ENCODE results near the gene METTL21C. TPM values are rescaled to one million over a fixed set of nuclear protein-coding genes. Genes with fewer than 3 reads are reported as not detected.

The METTL21C gene
- total RNA-seq, 1 experiment from 2014 or later: not detected

GRCh38 chr13:102708991-102709390, 14.1 kb upstream of the METTL21C start:
- H3K27ac ChIP-seq (ENCODE audit: low read length): no peak overlapping the region
- BruUV-seq (replicated peaks): no TSS peak
- H3K9ac ChIP-seq (ENCODE audit: low read length): no peak overlapping the region
- H3K79me2 ChIP-seq (ENCODE audit: low read length): no peaks in the 10 kb centered on the region
- H3K9me2 ChIP-seq (replicated peaks; ENCODE audit: low read length): no peaks in the 10 kb centered on the region
- H3K4me3 ChIP-seq (ENCODE audit: low read length): no peak overlapping the region
- ATAC-seq (no peak), DNase-seq (no peak)
- ChIA-PET POLR2A (ENCODE audit: unreplicated experiment) (no interaction called here), CTCF (no interaction called here)
- H3K9me3 ChIP-seq (ENCODE audit: low read length): no peaks in the 10 kb centered on the region
- H3K27me3 ChIP-seq (ENCODE audit: low read length): no peaks in the 10 kb centered on the region
- intact Hi-C loops (cut with micrococcal nuclease): loop anchor here (5.0 kb wide), 2 partner anchors 57 to 112 kb away; partner anchors contain the start of gene TPP2
- TF ChIP-seq EZH2 (IDR thresholded peaks at IDR 0.05; ENCODE audit: low read length, unreplicated experiment): no peak
- no peak for TF ChIP-seq EZH2phosphoT487 (IDR thresholded peaks at IDR 0.05; ENCODE audit: borderline replicate concordance, low read length)
- TF ChIP-seq, protein P1, sequence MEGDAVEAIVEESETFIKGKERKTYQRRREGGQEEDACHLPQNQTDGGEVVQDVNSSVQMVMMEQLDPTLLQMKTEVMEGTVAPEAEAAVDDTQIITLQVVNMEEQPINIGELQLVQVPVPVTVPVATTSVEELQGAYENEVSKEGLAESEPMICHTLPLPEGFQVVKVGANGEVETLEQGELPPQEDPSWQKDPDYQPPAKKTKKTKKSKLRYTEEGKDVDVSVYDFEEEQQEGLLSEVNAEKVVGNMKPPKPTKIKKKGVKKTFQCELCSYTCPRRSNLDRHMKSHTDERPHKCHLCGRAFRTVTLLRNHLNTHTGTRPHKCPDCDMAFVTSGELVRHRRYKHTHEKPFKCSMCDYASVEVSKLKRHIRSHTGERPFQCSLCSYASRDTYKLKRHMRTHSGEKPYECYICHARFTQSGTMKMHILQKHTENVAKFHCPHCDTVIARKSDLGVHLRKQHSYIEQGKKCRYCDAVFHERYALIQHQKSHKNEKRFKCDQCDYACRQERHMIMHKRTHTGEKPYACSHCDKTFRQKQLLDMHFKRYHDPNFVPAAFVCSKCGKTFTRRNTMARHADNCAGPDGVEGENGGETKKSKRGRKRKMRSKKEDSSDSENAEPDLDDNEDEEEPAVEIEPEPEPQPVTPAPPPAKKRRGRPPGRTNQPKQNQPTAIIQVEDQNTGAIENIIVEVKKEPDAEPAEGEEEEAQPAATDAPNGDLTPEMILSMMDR (conservative IDR thresholded peaks at IDR 0.05; ENCODE audit: low read depth, low read length): no peak
- peaks cover 36% of the 10 kb centered on the region for H3K4me1 ChIP-seq (ENCODE audit: insufficient read depth, low read length)
- H4K20me1 ChIP-seq (ENCODE audit: low read length): no peaks in the 10 kb centered on the region
- no peaks in the 10 kb centered on the region for H3K36me3 ChIP-seq (ENCODE audit: low read depth, low read length)
- no peak overlapping the region for H3K4me2 ChIP-seq (ENCODE audit: low read length)
- no peak overlapping the region for H2AFZ ChIP-seq (ENCODE audit: low read length)
- H3F3A ChIP-seq (ENCODE audit: low read length, unreplicated experiment): no peaks in the 10 kb centered on the region

DNA sequence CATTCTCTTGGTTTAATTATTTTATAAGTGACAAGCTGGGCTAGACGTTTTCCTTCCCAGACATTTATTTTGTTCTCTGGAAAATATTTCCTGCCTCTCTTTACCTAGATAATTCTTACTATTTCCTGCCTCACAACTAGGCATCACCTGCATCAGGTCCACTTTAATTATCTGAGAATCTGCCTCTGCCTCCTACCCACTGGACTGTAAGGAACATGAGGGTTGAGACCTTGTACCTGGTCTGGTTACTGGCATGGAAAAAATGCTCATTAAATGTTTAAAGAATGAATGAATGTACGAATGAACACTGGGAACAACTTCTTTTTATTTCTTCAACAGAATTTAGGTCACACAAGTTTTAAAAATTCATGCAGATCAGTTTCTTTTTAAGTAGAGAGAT, 13.4 kb upstream of the METTL21C start:
- Histone ChIP-seq H3K9ac (ENCODE audit: low read length) (no peak overlapping the region), H4K20me1 (ENCODE audit: low read length) (no peaks in the 10 kb centered on the region)

GRCh38 chr13:102707467-102707866, 12.6 kb upstream of the METTL21C start:
- CTCF ChIA-PET: no interaction called here
- no peak for TF ChIP-seq EZH2phosphoT487 (IDR thresholded peaks at IDR 0.05; ENCODE audit: borderline replicate concordance, low read length)
- TF ChIP-seq, protein P1 (conservative IDR thresholded peaks at IDR 0.05; ENCODE audit: low read depth, low read length): no peak
- no peak for TF ChIP-seq EZH2 (IDR thresholded peaks at IDR 0.05; ENCODE audit: low read length, unreplicated experiment)
- DNase-seq: peak; percentile 84
- H3K9me2 ChIP-seq (replicated peaks; ENCODE audit: low read length): no peaks in the 10 kb centered on the region
- POLR2A ChIA-PET (ENCODE audit: unreplicated experiment): no interaction called here
- H3K9me3 ChIP-seq (ENCODE audit: low read length): no peaks in the 10 kb centered on the region
- peak overlapping the region; percentile 58 for H3K4me2 ChIP-seq (ENCODE audit: low read length)
- no peaks in the 10 kb centered on the region for H3K36me3 ChIP-seq (ENCODE audit: low read depth, low read length)
- H3K79me2 ChIP-seq (ENCODE audit: low read length): no peaks in the 10 kb centered on the region
- ATAC-seq: peak; percentile 76
- H3K4me1 ChIP-seq (ENCODE audit: insufficient read depth, low read length): peaks cover 44% of the 10 kb centered on the region
- H3K27me3 ChIP-seq (ENCODE audit: low read length): no peaks in the 10 kb centered on the region
- no peaks in the 10 kb centered on the region for H4K20me1 ChIP-seq (ENCODE audit: low read length)
- no peak overlapping the region for H3K4me3 ChIP-seq (ENCODE audit: low read length)
- no peak overlapping the region for H2AFZ ChIP-seq (ENCODE audit: low read length)
- no peak overlapping the region for H3K9ac ChIP-seq (ENCODE audit: low read length)
- H3F3A ChIP-seq (ENCODE audit: low read length, unreplicated experiment): no peaks in the 10 kb centered on the region
- intact Hi-C loops (cut with micrococcal nuclease): loop anchor here (5.0 kb wide), 2 partner anchors 55 to 110 kb away; partner anchors contain the start of gene TPP2
- no TSS peak for BruUV-seq (replicated peaks)
- no peak overlapping the region for H3K27ac ChIP-seq (ENCODE audit: low read length)

More for the DNA sequence above, 13.4 kb upstream of the METTL21C start:
- Histone ChIP-seq H3K27me3 (ENCODE audit: low read length) (no peaks in the 10 kb centered on the region), H3F3A (ENCODE audit: low read length, unreplicated experiment) (no peaks in the 10 kb centered on the region), H3K79me2 (ENCODE audit: low read length) (no peaks in the 10 kb centered on the region), H3K9me2 (replicated peaks; ENCODE audit: low read length) (no peaks in the 10 kb centered on the region), H3K9me3 (ENCODE audit: low read length) (no peaks in the 10 kb centered on the region), H2AFZ (ENCODE audit: low read length) (no peak overlapping the region), H3K36me3 (ENCODE audit: low read depth, low read length) (no peaks in the 10 kb centered on the region), H3K4me1 (ENCODE audit: insufficient read depth, low read length) (peaks cover 43% of the 10 kb centered on the region), H3K4me2 (ENCODE audit: low read length) (no peak overlapping the region), H3K4me3 (ENCODE audit: low read length) (no peak overlapping the region), H3K27ac (ENCODE audit: low read length) (no peak overlapping the region)
- ChIA-PET POLR2A (ENCODE audit: unreplicated experiment) (no interaction called here), CTCF (interaction anchor here (0.8 kb wide), 1 partner anchor 17 kb away, joined by 3 read pairs; no protein-coding TSS in a partner anchor)
- TF ChIP-seq EZH2 (IDR thresholded peaks at IDR 0.05; ENCODE audit: low read length, unreplicated experiment) (no peak), EZH2phosphoT487 (IDR thresholded peaks at IDR 0.05; ENCODE audit: borderline replicate concordance, low read length) (no peak)
- TF ChIP-seq, protein P1 (conservative IDR thresholded peaks at IDR 0.05; ENCODE audit: low read depth, low read length): no peak
- intact Hi-C loops (cut with micrococcal nuclease): loop anchor here (5.0 kb wide), 2 partner anchors 56 to 111 kb away; partner anchors contain the start of gene TPP2
- no TSS peak for BruUV-seq (replicated peaks)
- no peak for DNase-seq
- ATAC-seq: no peak

Measured in PC-3 (cell line).